GM19099 (cell line): ENCODE data around the gene RAB7B.

ENCODE experiments used
- POLR2A ChIP-seq: IDR thresholded peaks from 3 replicates; pipeline ENCODE4 v1.6.1; 2011; ENCODE audit warnings: low read depth; ENCODE audit not compliant: insufficient read length; ENCODE audit errors: extremely low read depth

Gene RAB7B, protein sequence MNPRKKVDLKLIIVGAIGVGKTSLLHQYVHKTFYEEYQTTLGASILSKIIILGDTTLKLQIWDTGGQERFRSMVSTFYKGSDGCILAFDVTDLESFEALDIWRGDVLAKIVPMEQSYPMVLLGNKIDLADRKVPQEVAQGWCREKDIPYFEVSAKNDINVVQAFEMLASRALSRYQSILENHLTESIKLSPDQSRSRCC

DNA sequence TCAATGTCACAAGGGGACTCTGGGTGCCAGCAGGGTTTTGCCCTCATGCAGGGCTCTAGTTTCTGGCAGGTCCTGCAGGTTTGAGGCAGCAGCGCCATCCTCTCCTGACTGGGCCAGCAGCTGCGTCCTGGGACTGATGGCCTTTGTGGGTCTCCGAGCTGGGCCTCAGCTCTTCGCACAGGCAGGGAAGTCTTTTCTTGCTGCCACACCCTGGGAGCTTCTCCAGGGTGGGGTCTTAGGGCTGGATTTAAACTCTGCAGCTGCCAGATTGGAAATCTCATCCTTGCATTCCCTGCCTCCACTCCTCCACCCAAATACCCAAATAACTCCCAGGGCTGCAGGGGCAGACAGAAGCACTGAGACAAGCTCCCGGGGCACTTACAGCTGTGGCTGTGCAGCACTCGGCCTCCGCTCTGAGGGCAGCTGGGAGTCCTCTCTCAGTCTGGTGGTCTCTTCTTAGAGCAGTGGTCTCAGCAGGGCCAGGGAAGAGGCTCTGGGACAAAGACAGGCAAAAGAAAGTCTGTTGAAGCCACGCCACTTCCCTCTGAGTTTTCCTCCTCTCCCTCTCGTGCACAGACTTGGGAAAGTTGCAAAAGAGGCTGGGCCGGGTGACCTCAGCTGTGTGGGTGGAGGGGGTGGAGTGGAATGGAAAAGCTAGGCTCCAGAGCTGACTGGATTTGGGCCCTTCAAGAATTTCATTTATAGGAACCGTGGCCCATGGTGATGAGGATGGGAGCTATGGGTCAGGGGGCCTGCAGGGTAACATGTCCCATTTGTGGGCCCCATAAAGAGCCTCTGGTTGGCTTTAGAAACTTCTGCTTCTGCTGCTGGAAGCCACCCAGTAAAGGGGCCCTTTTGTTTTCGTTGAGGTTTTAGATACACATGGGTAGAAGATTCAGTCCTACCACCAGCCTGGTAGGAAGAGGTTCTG, at the start of gene RAB7B:
Gene RAB7B, minus strand, starts transcription at position 525 of the 931 bp plus-strand sequence. CDS start 9,260 bp downstream, outside the sequence.
- TF ChIP-seq POLR2A: no peak

GRCh38 chr1:206050655-206051235, 47.5 kb upstream of the RAB7B start:
- TF ChIP-seq POLR2A: peak; percentile 33

GRCh38 chr1:206049919-206050600, 46.9 kb upstream of the RAB7B start:
- TF ChIP-seq POLR2A: no peak

DNA sequence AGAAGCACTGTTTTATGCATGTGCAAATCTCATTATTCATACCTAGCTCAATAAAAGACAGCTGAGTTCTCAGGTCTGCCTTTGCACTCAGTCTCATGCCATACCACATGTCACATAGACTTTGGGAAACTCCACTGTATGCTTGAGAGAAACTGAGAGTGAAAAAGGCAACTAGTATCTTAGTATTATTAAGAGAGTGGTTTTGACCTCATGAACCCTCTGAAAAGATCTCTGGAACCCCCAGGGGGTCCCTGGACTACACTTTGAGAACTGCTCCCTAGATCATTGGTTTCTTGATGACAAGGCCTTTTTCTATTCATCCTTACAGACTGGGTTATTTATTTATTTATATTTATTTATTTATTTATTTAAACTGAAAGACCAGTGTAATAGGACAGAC, 46.1 kb upstream of the RAB7B start:
- TF ChIP-seq POLR2A: no peak

- TF ChIP-seq POLR2A: no peak
These were observed 45.4 kb upstream of the RAB7B start for GRCh38 chr1:206048582-206048981.

DNA sequence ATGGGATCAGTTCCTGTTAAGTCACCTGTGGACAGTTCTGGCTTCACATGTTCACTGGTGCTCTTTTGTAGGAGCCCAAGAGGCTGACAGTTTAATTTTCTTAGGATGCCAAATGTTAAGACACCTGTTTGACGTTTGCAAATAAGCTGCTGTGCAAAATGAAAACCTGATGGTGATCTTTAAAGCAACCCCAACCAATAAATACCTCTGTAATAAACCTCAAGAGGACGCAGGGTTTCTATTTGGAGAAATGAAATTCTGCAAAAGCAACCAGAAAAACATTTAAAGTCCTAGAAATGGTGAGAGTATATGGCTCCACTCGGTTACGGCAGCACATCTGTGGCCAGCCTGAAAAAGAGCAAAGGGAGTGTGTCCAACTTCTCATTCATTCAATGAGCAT, 44.1 kb upstream of the RAB7B start:
- no peak for TF ChIP-seq POLR2A

DNA sequence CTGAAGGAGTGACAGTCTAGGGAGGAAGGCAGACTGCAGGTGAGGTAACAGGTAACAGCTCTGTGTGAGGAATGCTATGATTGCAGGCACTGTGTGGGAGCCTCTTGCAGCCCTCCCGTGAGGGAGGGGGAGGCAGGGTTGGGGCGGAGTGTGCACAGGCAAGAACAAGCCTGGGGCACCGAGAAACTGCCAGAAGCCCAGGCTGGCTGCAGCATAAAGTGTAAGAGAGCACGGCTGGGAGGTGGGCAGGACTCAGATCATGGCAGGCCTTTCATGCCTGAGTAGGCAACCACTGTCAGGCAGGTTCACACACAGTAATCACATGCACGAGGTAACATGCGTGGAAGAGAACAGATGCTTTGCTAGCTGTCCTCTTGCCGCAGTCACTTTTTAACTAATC, 38.4 kb upstream of the RAB7B start:
- TF ChIP-seq POLR2A: no peak

GRCh38 chr1:206040328-206040727, 37.1 kb upstream of the RAB7B start:
- no peak for TF ChIP-seq POLR2A

GRCh38 chr1:206039046-206039973, 36.1 kb upstream of the RAB7B start:
- no peak for TF ChIP-seq POLR2A

- no peak for TF ChIP-seq POLR2A
These were observed 34.4 kb upstream of the RAB7B start for GRCh38 chr1:206037581-206037980.

GRCh38 chr1:206036663-206037455, 33.7 kb upstream of the RAB7B start:
- no peak for TF ChIP-seq POLR2A

GRCh38 chr1:206035027-206035426, 31.8 kb upstream of the RAB7B start:
- TF ChIP-seq POLR2A: no peak

GRCh38 chr1:206032380-206033140, 29.4 kb upstream of the RAB7B start:
- no peak for TF ChIP-seq POLR2A
